GM12801 (cell line): Measurements from ENCODE around the gene ASIC2.

ENCODE experiments used
- CTCF ChIP-seq: IDR thresholded peaks from one replicate; pipeline ENCODE4 v1.5.1; 2011; ENCODE audit warnings: control low read depth; ENCODE audit not compliant: insufficient read length; ENCODE audit errors: extremely low read depth

ASIC2 gene

DNA sequence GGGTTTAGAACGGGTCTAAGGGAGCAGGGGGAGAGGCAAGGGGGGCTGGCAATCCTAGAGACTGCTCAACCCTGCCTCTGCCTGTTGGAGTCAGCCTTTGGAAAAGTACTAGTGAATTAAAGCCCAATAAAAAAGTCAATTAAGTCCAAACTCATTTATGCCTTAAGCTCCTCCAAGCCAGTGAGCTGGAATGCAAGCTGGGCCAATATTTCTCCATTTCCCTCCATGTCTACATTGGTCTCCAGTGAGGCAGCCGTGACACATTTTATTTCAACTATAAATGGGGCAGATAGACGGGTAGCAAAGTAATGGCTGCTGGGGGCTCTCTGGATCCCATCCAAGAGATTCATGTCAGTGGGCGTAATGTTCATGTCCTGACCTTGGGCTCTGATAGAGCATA lies 157.4 kb downstream of the ASIC2 start:
- TF ChIP-seq CTCF: no peak

- no peak for TF ChIP-seq CTCF
Measured at GRCh38 chr17:33131620-33132019, 161.5 kb downstream of the ASIC2 start.

- TF ChIP-seq CTCF: no peak
Measured at GRCh38 chr17:33127706-33128105, 165.4 kb downstream of the ASIC2 start.

DNA sequence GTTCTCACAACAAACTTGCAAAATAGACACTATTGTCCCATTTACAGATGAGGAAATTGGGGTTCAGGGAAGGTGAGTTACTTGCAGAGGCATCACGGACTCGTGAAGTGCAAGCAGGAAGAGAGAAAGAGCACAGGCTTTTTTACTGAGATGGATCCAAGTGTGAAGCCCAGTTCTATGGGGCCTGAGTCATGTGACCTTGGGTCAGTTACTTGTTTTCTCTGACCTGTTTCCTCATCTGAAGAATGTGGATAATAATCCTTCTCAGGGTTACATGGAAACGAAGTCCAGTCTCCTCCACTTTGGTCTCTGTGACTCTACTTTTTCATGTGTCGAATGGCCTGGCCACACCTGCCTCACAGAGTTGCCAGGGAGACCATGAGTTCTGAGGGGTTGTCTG lies 167.0 kb downstream of the ASIC2 start:
- TF ChIP-seq CTCF: no peak

- TF ChIP-seq CTCF: no peak
Measured at GRCh38 chr17:33125552-33125950, 167.5 kb downstream of the ASIC2 start.

DNA sequence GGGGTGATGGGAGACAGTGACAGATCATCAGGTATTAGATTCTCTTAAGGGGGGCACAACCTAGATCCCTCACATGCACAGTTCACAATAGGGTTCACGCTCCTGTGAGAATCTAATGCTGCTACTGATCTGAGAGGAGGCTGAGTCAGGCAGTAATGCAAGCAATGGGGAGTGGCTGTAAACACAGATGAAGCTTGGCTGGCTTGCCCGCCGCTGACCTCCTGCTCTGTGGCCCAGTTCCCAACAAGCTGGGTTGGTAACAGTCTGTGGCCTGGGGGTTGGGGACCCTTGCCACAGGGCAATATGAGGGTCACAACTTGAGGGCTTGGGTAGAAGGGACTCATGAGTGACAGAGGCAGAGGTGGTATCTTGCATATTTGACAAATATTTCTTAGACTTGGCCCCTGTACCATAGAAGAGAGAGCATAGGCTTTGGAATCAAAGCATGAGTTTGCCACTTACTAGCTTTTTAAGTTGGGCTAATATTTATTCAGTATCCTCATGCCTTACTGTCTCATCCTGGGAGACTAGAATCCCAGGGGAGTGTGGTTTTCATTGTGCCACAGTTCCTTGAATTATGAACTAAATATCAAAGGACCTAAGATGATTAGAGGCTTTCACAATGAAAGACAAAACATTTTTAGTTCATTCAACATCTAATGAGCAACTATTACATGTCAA lies 168.1 kb downstream of the ASIC2 start:
- no peak for TF ChIP-seq CTCF

GRCh38 chr17:33124185-33124584 lies 168.9 kb downstream of the ASIC2 start:
- TF ChIP-seq CTCF: no peak
